Stimulated activated CD4-positive, alpha-beta T cell treated with anti-CD3 and anti-CD28 coated beads, Interleukin-1b, Interleukin-23, amount 100 ng/mL, for 1 hour (primary cell): Measurements from ENCODE around the gene MNS1.
"Not testable (repeated sequence)": the region's sequence is repeated elsewhere in the genome, so short reads cannot be mapped to it uniquely, and the experiment has no call there.

Source experiments
- DNase-seq, 2 donors: peaks; one replicate each; pipeline ENCODE4 v3.0.0-alpha.2; 2020; ENCODE audit warnings: low read depth in 2 of 2

Gene MNS1

DNA sequence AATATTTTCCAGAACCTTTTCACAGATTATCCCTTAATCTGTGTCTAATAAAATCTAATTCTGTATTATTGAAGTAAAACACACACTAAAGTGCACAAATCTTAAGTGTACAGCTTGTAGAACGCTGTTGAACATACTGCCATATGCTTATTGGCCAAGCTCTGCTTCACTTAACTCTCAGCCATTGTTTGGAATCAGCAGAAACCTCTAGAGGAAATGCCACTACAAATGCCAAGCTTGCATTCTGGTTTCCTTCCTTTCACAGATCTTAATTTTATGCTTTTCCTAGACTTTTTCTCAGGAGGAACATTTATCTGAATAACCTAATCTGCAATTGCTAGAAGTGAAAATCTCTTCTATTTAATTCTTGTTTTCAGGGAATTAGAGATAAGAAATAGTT is 10.1 kb downstream of the MNS1 start:
- DNase-seq = no peak

GRCh38 chr15:56445746-56446145 is 19.2 kb downstream of the MNS1 start:
- no peak for DNase-seq

- no peak for DNase-seq
These were observed 22.6 kb downstream of the MNS1 start for GRCh38 chr15:56442354-56442753.

GRCh38 chr15:56440214-56440770 is 24.6 kb downstream of the MNS1 start:
- DNase-seq = no peak

- no peak for DNase-seq
These were observed 32.6 kb downstream of the MNS1 start for GRCh38 chr15:56432304-56432703.

DNA sequence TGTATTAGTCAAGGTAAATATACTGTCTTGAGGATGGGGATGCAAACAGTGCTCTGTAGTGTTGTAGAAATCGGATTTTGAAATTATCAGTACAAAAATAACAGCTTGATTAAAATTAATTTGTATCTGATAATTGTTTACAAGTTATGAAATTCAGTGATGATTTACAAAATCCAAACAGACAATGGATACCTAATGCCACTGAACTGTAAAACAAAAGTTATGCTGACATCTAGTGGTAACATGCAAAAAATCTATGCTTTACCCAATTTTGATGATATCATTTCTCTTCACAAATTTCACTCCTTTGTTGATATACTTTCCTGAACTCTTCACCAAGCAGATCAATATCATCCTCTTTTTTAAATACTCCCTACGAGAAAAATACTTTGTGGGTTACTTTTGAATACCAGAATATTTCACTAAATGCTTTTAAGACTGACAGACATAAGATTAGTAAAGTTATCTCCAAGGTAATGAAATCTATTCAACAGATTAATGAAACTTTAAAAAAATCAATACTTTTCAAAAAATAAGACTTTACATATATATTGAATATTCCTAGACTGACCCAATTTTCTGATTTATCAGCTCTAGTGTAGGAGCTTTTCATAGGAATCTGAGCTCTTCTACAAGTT is 36.0 kb downstream of the MNS1 start:
- DNase-seq = no peak

GRCh38 chr15:56425976-56426375 is 39.0 kb downstream of the MNS1 start:
- no peak for DNase-seq

GRCh38 chr15:56425276-56425675 is 39.7 kb downstream of the MNS1 start:
- DNase-seq = no peak

DNA sequence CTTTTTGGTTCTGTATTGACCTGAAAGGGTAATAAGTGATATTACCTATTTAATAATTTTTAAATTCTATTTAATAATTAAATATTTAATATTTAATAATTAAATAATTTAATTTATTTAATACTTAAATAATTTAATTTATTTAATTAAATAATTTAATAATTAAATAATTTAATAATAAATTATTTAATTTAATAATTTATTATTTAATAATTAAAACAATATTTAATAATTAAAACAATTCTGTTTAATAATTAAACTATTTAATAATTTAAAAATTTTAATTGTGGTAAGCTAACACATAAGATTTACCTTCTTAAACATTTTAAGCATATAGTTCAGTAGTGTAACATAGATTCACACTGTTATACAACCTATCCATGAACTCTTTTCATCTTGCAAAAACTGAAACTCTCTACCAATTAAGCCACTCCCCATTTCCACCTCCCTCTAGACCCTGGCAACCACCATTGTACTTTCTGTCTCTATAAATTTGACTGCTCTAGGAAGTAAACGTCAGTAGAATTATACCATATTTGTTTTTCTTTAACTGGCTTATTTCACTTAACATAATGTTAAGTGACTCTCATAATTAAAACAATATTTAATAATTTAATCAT is 51.7 kb downstream of the MNS1 start:
- DNase-seq = not testable (repeated sequence)

DNA sequence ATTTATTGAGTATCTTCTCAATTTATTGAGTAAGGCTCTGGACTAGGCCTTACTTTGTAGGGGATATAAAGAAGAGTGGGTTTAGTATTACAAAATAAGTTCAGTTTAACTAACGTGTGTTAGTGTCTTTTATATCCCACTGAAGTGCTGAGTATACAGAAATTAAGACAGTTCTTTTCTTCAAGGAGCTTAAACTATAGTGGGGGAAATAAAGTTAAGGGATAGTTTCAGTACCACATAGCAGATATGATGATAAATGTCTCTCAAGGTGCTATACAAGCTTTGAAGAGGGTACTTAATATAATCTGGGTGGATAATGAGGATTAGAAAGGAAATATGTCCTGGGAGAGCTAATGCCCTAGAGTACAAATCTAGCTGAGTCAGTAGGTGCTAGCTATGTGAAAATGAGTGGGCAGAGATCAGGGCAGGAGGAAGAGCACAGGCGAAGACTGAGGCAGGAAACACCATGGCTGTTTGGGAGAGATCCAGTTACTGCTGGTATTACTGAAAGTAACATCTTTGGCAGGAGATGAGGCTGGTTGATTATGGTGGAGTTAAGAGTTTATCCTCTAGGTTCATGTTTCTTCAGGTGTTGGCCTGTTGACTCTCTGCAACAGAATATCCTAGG is 53.7 kb downstream of the MNS1 start:
- DNase-seq = no peak

- DNase-seq = no peak
These were observed 54.2 kb downstream of the MNS1 start for GRCh38 chr15:56410721-56411120.

DNA sequence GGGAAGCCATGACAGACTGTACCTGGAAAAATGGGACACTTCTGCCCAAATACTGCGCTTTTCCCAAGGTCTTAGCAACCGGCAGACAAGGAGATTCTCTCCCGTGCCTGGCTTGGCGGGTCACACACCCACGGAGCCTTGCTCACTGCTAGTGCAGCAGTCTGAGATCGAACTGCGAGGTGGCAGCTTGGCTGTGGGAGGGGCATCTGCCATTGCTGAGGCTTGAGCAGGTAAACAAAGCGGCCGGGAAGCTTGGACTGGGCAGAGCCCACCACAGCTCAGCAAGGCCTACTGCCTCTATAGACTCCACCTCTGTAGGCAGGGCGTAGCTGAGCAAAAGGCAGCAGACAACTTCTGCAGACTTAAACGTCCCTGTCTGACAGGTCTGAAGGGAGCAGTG is 65.7 kb downstream of the MNS1 start:
- not testable (repeated sequence) for DNase-seq

- DNase-seq = not testable (repeated sequence)
These were observed 67.6 kb downstream of the MNS1 start for GRCh38 chr15:56397325-56397724.

- DNase-seq = no peak
These were observed 70.0 kb downstream of the MNS1 start for GRCh38 chr15:56394909-56395308.

GRCh38 chr15:56393277-56393676 is 71.7 kb downstream of the MNS1 start:
- DNase-seq = no peak

- no peak for DNase-seq
These were observed 74.1 kb downstream of the MNS1 start for GRCh38 chr15:56390739-56391267.

DNA sequence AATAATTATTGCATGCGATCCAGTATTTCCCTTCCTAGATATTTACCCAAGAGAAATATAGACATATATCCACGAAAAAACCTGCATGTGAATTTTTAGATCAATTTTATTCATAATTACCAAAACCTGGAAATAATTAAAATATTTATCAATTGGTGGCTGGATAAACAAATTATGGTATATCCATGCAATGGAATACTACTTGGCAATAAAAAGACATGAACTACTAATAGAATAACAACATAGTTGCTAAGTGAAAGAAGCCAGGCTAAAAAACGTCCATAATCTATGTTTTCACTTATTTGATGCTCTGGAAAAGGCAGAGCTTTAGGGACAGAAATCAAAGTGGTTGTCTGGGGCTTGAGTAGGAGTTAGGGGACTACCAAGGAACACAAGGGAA is 79.0 kb downstream of the MNS1 start:
- DNase-seq = no peak

DNA sequence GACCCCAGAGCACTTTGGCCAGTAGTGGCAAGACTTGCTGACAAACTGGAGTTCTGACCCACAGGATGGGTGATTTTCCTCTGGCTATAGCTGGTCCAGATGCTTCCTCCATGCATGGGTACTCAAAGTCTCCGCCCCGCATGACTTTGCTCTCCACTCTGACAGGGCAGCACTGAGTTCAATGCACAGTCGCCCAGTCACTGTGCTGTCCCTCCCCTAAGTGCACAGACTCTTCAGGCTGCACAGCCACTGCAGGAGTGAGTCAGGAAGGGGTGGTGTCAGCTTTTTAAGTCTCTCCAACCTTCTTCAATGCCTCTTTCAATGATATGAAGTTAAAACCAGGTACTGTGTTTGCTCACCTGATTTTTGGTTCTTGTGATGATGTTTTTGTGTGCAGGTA is 81.9 kb downstream of the MNS1 start:
- no peak for DNase-seq
